GM21423 (cell line): ENCODE measurements around the gene DNAH10.

ENCODE experiments used
- ATAC-seq: cut with Tn5 transposase; IDR thresholded peaks from one replicate; pipeline ENCODE4 v1.9.1; 2021; ENCODE audit warnings: mild to moderate bottlenecking, moderate library complexity; ENCODE audit not compliant: unreplicated experiment

The DNAH10 gene

DNA sequence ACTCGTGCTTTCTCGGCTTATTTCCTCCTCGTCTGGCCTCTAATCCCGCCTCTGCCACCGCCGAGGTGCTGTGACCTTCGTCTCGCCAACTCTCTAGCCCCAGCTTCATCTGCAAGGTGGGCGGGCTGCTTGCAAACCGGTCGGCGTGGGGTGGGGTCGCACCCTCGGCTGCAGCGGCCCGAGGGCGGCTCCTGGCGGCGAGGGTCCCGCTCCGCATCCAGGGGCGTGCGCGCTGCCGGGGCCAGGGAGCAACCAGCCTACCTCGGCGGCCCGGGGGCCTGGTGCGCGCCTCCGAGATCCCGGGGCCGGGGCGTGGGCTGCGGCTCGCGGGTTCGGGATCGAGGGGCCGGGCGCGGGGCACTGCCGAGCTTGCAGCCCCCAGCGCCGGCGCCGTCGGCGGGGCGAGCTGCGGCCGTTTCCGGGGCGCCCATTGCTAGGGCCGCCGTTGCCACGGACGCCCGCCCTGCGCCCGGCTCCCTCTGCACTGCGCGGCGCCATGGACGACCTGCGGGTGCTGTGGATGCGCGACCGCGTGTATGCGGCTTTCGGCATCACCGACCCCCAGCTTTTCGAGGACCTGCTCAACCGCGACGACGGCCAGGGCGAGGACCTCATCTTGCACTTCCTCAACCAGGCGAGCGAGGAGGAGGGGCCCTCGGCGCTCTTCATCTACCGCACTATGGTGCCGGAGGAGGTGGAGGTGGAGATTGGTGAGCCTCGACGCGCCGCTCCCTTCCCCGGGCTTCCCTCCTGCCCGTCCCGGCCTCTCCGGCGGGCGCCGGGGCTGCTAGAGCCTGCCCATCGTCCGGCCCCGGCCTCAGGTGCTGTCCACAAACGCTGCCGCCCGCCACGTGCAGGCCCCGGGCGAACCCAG, at the start of gene DNAH10:
Gene DNAH10 (plus strand): TSS at position 461 of the 874 bp plus-strand sequence. CDS start 36 bp downstream, at position 497.
- ATAC-seq: peak; percentile 60

- no peak for ATAC-seq
Observed at GRCh38 chr12:123712780-123713319, 49.3 kb upstream of the DNAH10 start.

- ATAC-seq: no peak
Observed at GRCh38 chr12:123713398-123713797, 48.7 kb upstream of the DNAH10 start.

DNA sequence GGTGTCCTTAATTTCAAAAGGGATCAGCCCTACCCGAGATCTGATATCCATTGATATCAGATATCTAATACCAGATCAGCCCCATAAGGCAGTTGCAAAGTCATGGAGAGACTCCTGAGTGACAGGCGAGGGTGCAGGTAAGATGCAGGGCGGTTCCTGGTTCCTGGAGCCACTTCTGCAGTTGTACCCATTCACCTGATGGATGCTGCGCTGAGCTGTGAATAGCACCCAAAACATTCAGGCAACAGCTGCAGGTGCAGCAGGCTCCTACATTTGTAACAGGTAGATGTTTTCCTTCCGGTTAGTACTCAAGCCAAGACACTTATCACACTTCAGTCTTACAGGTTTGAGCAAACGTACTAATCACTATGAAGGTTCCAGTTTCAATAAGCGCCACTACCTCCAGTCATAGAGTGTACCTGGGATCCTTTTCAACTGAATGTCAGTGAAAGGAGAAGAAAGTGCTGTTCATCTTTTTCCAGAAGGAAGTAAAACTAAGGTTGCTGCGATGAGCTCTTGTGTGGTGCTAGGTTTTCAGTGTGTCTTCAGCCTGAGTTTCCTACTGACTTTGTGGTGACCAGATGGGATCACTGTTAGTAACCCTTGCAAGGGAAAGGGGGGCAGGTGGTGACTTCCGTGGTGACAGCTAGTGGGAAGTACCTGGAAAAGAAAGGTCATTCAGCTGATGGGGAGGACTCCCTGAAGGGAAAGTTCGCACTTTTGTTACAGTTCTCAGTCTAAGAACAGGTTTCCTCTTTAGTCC, 48.1 kb upstream of the DNAH10 start:
- peak; percentile 38 for ATAC-seq

DNA sequence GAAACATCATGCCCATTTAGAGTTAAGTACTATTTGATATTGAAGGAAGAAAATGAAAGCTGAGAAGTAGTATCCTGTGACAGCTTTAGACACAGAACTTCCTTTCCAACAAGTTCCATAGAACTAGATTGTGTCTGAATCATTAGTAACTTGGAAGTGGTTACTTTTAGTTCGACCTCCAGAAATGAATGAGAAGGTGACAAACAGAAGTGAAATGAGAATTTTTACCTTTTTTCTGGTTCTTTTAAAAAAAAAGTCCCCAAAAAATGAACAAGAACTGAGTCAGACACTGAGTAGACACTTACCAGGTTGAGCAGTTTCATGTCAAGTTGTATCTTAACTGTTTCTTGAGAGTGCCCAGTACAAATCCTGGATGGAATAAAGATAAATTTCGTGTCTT, 46.9 kb upstream of the DNAH10 start:
- no peak for ATAC-seq

DNA sequence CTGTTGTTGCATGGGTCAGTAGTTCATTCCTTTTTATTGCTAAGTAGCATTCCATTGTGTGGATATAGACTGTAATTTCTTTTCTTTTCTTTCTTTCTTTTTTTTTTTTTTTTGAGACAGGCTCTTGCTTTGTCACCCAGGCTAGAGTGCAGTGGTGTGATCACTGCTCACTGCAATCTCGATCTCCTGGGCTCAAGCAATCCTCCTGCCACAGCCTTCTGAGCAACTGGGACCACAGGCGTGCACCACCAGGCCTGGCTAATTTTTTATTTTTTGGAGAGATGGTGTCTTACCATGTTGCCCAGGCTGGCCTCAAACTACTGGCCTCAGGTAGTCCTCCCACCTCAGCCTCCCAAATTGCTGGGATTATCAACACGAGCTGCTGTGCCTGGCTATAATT, 44.8 kb upstream of the DNAH10 start:
- ATAC-seq: no peak

DNA sequence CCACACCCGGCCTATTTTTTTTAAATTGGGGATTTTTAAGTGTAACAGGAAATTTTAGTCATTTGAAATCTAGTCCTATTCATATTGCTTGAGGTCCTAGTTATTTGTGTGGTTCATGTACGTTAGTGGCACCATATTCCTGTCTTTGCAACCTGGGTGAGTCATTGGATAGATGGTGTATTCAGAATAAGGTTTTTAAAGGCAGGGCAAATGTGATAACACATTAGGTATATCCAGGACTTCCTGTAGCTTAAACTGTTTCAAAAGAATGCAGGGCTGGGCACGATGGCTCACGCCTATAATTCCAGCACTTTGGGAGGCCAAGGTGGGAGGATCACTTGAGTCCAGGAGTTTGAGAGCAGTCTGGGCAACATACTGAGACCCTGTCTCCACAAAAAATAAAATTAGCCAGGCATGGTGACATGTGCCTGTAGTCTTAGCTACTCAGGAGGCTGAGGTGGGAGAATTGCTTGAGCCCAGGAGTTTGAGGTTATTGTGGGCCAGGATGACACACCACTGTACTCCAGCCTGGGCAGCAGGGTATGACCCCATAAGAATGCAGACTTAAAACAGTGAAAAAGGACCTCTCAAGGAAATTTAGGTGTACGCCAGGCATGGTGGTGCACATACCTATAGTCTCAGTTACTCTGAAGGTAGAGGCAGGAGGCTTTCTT, 41.8 kb upstream of the DNAH10 start:
- ATAC-seq: no peak

DNA sequence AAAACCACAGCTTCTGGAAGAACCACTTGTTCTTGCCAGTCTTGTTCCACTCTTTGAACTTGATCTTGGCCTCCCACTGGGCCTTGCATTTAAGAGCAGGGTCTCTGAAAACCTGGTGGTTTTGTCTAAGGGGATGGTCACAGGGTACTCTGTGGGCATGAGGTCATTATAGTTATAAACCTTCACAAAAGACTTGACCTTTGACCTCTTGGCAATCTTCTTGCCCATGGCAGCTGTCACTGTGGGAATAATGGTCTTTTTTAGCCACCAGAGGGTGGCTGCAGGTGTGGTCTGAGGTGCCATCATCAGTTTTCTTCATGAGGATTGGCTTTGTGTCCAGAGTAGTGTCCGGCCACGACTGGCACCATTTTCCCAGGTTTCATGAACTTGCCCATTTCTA, 40.9 kb upstream of the DNAH10 start:
- ATAC-seq: no peak

- ATAC-seq: no peak
Observed at GRCh38 chr12:123723011-123723410, 39.1 kb upstream of the DNAH10 start.

DNA sequence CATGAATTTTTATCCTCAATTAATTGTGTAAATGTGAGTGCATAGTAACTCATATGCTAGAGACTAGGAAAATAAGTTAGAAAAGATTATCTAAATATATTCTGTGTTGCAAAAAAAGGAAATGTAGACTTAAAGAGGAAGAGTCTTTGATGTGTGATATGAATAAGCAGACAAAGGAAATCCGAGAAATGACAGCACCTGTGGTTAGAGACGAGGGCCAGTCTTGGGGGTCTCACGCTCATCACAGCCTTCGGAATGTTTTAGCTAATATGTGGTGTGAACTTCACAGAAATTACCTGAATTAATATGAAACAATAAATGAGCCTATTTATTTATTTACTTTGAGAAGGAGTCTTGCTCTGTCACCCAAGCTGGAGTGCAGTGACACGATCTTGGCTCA, 38.3 kb upstream of the DNAH10 start:
- no peak for ATAC-seq

- no peak for ATAC-seq
Observed at GRCh38 chr12:123726244-123726643, 35.9 kb upstream of the DNAH10 start.

DNA sequence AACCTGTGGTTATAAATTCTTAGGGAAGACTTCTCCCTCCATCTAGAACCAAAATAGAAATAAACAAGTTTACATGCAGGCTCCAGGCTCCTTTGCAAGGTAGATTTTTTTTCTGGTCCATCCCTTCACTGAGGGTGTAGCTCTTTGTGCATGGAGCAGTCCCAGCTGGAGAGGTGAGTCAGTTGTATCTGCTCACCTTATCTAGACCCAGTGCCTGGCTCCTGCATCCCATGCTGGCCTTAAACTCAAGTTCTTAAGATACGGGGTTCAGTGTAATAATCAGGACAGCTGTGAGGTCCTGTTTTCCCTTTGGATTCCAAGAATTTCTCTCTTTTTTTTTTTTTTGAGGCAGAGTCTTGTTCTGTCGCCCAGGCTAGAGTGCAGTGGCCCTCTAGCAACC, 35.1 kb upstream of the DNAH10 start:
- no peak for ATAC-seq

GRCh38 chr12:123727878-123728277, 34.2 kb upstream of the DNAH10 start:
- no peak for ATAC-seq

GRCh38 chr12:123731596-123731995, 30.5 kb upstream of the DNAH10 start:
- ATAC-seq: no peak

DNA sequence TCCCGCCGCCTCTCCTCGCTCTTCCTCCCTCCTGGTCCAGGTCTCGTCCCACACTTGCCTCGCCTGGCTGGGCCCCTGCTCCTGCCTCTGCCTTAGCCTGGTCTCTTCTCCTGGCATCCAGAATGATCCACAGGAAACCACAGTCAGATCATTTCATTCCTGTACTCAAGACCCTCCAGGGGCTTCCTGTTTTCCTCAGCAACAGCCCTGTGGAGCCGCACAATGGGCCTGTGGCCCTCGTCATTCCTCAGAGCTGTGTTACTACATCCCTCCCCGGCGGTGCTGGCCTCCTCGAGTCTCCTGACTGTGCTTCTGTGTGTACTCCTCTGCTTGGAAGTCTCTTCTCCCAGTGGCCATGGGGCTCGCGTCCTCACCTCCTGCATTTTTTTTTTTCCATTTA, 29.9 kb upstream of the DNAH10 start:
- no peak for ATAC-seq

DNA sequence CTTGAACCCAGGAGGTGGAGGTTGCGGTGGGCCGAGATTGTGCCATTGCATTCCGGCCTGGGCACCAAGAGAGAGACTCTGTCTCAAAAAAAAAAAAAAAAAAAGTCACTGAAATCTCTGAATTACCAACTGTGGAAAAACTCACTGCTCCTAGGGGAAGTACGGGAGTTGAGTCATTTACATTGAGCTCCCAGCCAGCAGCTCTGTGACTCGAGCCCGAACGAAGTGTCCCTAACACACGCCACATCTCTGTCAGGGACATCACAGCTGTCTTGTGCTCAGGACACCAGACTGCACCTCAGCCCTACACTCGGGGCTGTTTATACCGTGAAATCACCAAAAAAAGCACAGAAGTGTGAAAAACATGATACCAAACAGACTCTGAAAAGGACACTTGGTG, 28.9 kb upstream of the DNAH10 start:
- no peak for ATAC-seq

DNA sequence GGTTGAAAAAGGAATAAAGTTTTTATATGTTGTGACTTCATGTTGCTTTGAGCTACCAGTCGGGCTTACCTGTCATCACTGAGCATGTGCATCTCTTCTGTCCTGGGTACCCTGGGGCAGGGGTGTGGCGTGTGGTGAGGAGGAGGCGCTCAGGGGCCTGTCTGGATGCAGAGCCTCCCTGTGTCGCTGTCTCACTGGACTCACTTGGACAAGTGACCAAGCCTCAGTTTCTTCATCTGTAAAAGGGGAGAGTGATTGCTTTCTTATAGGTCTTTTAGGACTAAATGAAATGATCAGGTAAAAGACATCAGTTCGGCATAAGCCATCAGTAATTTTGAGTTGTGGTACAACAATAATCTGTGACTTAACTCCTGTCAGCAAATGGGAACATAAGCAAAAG, 27.8 kb upstream of the DNAH10 start:
- ATAC-seq: no peak

DNA sequence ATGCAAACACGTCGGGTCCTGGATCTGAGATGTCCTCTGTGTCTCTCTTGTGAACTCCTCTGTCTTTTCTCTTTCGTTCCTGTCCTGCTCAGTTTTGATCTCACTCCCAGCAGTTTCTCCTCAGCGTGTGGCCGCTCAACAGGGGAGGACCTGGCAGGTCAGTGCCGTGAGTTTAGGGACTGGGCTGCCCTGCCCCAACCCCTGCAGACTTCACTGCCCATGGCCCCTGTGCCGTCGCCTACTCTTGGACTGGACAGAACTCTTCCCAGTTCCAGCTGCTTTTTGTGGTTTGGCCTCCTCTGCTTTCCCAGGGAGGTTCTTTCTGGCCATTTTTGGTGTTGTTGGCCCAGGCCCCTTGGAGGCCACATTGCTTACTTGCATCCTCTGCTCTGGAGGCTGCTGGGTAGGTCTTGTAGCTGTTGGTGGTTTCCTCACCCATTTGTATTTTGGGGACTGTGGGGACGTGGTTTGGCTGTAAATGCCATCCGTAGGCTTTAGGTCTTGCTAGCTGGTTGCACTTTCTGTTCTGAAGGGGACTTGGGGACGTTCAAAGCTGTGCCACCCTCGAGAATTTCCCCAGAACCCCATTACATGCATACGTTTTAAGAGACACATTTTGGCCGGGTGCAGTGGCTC, 20.0 kb upstream of the DNAH10 start:
- ATAC-seq: no peak

- ATAC-seq: no peak
Observed at GRCh38 chr12:123743002-123743401, 19.1 kb upstream of the DNAH10 start.

- ATAC-seq: no peak
Observed at GRCh38 chr12:123744836-123745235, 17.3 kb upstream of the DNAH10 start.

DNA sequence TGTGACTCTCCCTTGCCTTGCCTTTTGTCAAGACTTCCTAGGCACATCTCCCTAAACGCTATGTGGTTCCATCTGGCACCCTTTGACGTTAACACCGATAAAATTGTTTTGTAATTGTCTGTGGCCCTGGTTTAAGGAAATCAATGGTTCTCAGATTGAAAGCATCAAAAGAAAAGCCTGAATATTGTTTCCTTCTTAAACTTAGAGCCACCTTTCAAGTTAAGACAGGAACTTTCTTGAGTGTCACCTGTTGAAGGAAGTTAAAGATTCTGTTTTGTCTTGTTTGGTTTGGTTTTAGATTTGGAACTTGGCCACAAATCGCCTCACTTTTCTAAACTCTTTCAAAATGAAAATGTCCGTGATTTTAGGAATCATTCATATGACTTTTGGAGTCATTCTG, 14.8 kb upstream of the DNAH10 start:
- ATAC-seq: no peak
